Naive B cell (primary cell): ENCODE data around the gene PPP1R10. TPM values are rescaled to one million over a fixed set of nuclear protein-coding genes. Genes with fewer than 3 reads are reported as not detected.
A peak's percentile ranks its signal among the peaks of the same experiment; 100 is the strongest.

Source experiments
- ATAC-seq, 2 donors: fragments of 150-1000 bp; cut with Tn5 transposase; 2 replicates each; pipeline ENCODE4 v1.10.0; 2021; ENCODE audit warnings: low read depth in 2 of 2, mild to moderate bottlenecking in 2 of 2, moderate library complexity in 2 of 2
- DNase-seq: peaks from one replicate; pipeline ENCODE4 v3.0.0; 2022
- H3K27ac Mint-ChIP-seq, 6 donors: one replicate each; pipeline ENCODE4 v1.8.0; 2020 to 2022; ENCODE audit warnings: mild to moderate bottlenecking in 6 of 6, mixed read lengths in 6 of 6, moderate library complexity in 5 of 6, inconsistent platforms in 2 of 6
- H3K27me3 Mint-ChIP-seq, 3 donors: one replicate each; pipeline ENCODE4 v1.8.0; 2021 to 2022; ENCODE audit warnings: mixed read lengths in 3 of 3, mild to moderate bottlenecking in 1 of 3
- H3K36me3 Mint-ChIP-seq, 2 donors: one replicate each; pipeline ENCODE4 v1.8.0; 2020 to 2022; ENCODE audit warnings: mixed read lengths in 2 of 2, inconsistent platforms in 1 of 2, mild to moderate bottlenecking in 1 of 2
- H3K4me1 Mint-ChIP-seq, 3 donors: one replicate each; pipeline ENCODE4 v1.8.0; 2020 to 2022; ENCODE audit warnings: mixed read lengths in 3 of 3, inconsistent platforms in 1 of 3, mild to moderate bottlenecking in 1 of 3, moderate library complexity in 1 of 3
- H3K4me3 Mint-ChIP-seq, 8 donors: one replicate each; pipeline ENCODE4 v1.8.0; 2020 to 2022; ENCODE audit warnings: mild to moderate bottlenecking in 8 of 8, mixed read lengths in 8 of 8, moderate library complexity in 8 of 8, inconsistent platforms in 2 of 8
- H3K9me3 Mint-ChIP-seq, 7 donors: one replicate each; pipeline ENCODE4 v1.8.0; 2020 to 2022; ENCODE audit warnings: mixed read lengths in 7 of 7, mild to moderate bottlenecking in 5 of 7, inconsistent platforms in 2 of 7, moderate library complexity in 1 of 7
- polyA plus RNA-seq, 6 donors: library from polyadenylated mRNA; unstranded; fragments of 300-500 nt; fragmentation: Illumina TruSeq; gene quantifications; one replicate each; pipeline ENCODE4 v1.2.3, GENCODE V29; 2021; ENCODE audit warnings: low read depth in 6 of 6

PPP1R10 gene
- polyA plus RNA-seq, 6 donors from 2014 or later, result 7.8 to 27.9 (median 25.9) TPM

- no peaks in the 10 kb centered on the region for H3K27me3 Mint-ChIP-seq
- H3K27ac Mint-ChIP-seq, result peak within 1 kb of the TSS; percentile 99 to 100 (median 100)
- peaks cover 12 to 28% of the 10 kb centered on the region in 2 donors for H3K36me3 Mint-ChIP-seq
- peak within 1 kb of the TSS; percentile 98 to 100 (median 99) for H3K4me3 Mint-ChIP-seq
- peak; percentile 99 for DNase-seq
- ATAC-seq, result peak; percentile 79 to 80
- H3K4me1 Mint-ChIP-seq, result peaks cover 35 to 53% (median 49%) of the 10 kb centered on the region in 3 donors
- no peaks in the 10 kb centered on the region for H3K9me3 Mint-ChIP-seq
Observed at GRCh38 chr6:30556066-30556905, 60.8 kb downstream of the PPP1R10 start, which contains the start of gene GNL1. TSS of gene GNL1 (minus strand) at chr6:30556489. CDS start at chr6:30556203, 286 bp downstream.

- Mint-ChIP-seq H3K27ac (peak overlapping the region; percentile 99 to 100 (median 100)), H3K4me1 (peaks cover 35 to 53% (median 49%) of the 10 kb centered on the region in 3 donors), H3K4me3 (peak overlapping the region; percentile 98 to 100 (median 99)), H3K36me3 (peaks cover 16 to 32% of the 10 kb centered on the region in 2 donors), H3K9me3 (no peaks in the 10 kb centered on the region), H3K27me3 (no peaks in the 10 kb centered on the region)
- DNase-seq (no peak), ATAC-seq (no peak)
Observed at GRCh38 chr6:30555816-30556065, 61.3 kb downstream of the PPP1R10 start.

GRCh38 chr6:30554962-30555815 lies 61.9 kb downstream of the PPP1R10 start:
- H3K4me1 Mint-ChIP-seq, result peaks cover 35 to 53% (median 47%) of the 10 kb centered on the region in 3 donors
- no peak for ATAC-seq
- peaks cover 19 to 38% of the 10 kb centered on the region in 2 donors for H3K36me3 Mint-ChIP-seq
- H3K4me3 Mint-ChIP-seq, result peak overlapping the region; percentile 98 to 100 (median 99)
- no peaks in the 10 kb centered on the region for H3K27me3 Mint-ChIP-seq
- no peaks in the 10 kb centered on the region for H3K9me3 Mint-ChIP-seq
- H3K27ac Mint-ChIP-seq, result peak overlapping the region; percentile 88 to 100 (median 100)
- DNase-seq, result no peak

DNA sequence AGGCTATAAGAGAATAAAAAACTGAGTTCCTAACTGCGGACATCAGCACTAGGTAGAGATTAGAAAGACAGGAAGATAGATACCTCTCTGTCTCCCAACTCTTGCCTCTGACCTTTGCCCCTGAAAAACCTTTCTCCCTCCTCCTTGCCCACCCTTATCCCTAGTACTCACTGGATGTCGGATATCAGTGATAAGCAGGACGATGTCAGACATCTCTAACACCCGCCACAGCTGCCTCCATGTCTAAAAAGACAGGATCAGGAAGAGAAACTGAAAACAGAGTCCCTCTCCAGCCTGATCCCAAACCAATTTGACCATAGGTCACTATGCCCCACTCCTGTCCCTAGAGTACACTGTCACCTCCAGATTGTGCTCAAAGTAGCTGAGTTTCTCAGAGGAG lies 62.6 kb downstream of the PPP1R10 start:
- Mint-ChIP-seq H3K27me3 (no peaks in the 10 kb centered on the region), H3K4me1 (peaks cover 31 to 49% (median 43%) of the 10 kb centered on the region in 3 donors), H3K27ac (peak overlapping the region in 5 of 6 donors; percentile 10 to 100 (median 83)), H3K9me3 (no peaks in the 10 kb centered on the region), H3K4me3 (peak overlapping the region; percentile 20 to 100 (median 99)), H3K36me3 (peaks cover 21 to 46% of the 10 kb centered on the region in 2 donors)
- DNase-seq, result no peak
- no peak for ATAC-seq

Other genes starting within 250 kb of the PPP1R10 start
- gene HLA-E, start 127.7 kb downstream of the PPP1R10 start, polyA plus RNA-seq, result 1,000 to 10,000 TPM; 2,024 to 3,192 (median 2,301) TPM
- 10 to 100 TPM; 23.8 to 47.4 (median 36.8) TPM for gene GNL1, start 60.8 kb downstream of the PPP1R10 start, polyA plus RNA-seq
- 10 to 100 TPM in 4 of 6 donors, 1 to 10 TPM in 2; 8.1 to 14.2 (median 11.2) TPM for gene PRR3, start 59.9 kb downstream of the PPP1R10 start, polyA plus RNA-seq
- gene ABCF1, start 45.8 kb downstream of the PPP1R10 start, polyA plus RNA-seq, result 10 to 100 TPM; 11.5 to 31.0 (median 19.3) TPM
- gene MRPS18B, start 597 bp upstream of the PPP1R10 start, polyA plus RNA-seq, result 100 to 1,000 TPM; 101 to 221 (median 142) TPM
- 1 to 10 TPM in 5 of 6 donors, under 1 TPM in 1; 0.79 to 4.1 (median 2.0) TPM for gene ATAT1, start 9.6 kb upstream of the PPP1R10 start, polyA plus RNA-seq
- gene C6orf136, start 29.9 kb upstream of the PPP1R10 start, polyA plus RNA-seq, result 10 to 100 TPM in 4 of 6 donors, 1 to 10 TPM in 2; 8.1 to 15.5 (median 12.2) TPM
- 10 to 100 TPM in 5 of 6 donors, 1 to 10 TPM in 1; 4.2 to 27.0 (median 16.1) TPM for gene DHX16, start 55.8 kb upstream of the PPP1R10 start, polyA plus RNA-seq
- 100 to 1,000 TPM in 1 of 6 donors, 10 to 100 TPM in 5; 70.3 to 103 (median 82.6) TPM for gene PPP1R18, start 69.4 kb upstream of the PPP1R10 start, polyA plus RNA-seq
- gene NRM, start 73.7 kb upstream of the PPP1R10 start, polyA plus RNA-seq, result 10 to 100 TPM; 37.3 to 72.1 (median 45.4) TPM
- 1 to 10 TPM; 2.0 to 8.3 (median 3.5) TPM for gene MDC1, start 100.0 kb upstream of the PPP1R10 start, polyA plus RNA-seq
- gene TUBB, start 103.1 kb upstream of the PPP1R10 start, polyA plus RNA-seq, result 100 to 1,000 TPM in 1 of 6 donors, 10 to 100 TPM in 5; 37.9 to 104 (median 73.3) TPM
- 10 to 100 TPM; 43.5 to 65.2 (median 52.4) TPM for gene FLOT1, start 125.4 kb upstream of the PPP1R10 start, polyA plus RNA-seq
- gene IER3, start 127.3 kb upstream of the PPP1R10 start, polyA plus RNA-seq, result under 1 TPM in 1 of 6 donors, not detected in 5; 0.31 TPM